ENCODE data around the gene TNIP1.

The TNIP1 gene

GRCh38 chr5:151082282-151082902, 1.6 kb upstream of the TNIP1 start:
- DNase-seq, result peak; percentile 61

GRCh38 chr5:151081431-151082281, 822 bp upstream of the TNIP1 start:
- peak; percentile 62 for DNase-seq

GRCh38 chr5:151079838-151080612, 809 bp downstream of the TNIP1 start:
- DNase-seq, result peak; percentile 69

GRCh38 chr5:151078490-151079262, 2.2 kb downstream of the TNIP1 start:
- peak; percentile 92 for DNase-seq

GRCh38 chr5:151077967-151078366, 2.9 kb downstream of the TNIP1 start:
- DNase-seq, result no peak

- no peak for DNase-seq
Observed at GRCh38 chr5:151077419-151077818, 3.4 kb downstream of the TNIP1 start.

- DNase-seq, result no peak
Observed at GRCh38 chr5:151076616-151077015, 4.2 kb downstream of the TNIP1 start.

- peak; percentile 73 for DNase-seq
Observed at GRCh38 chr5:151075698-151076331, 5.0 kb downstream of the TNIP1 start.

GRCh38 chr5:151074557-151074956, 6.3 kb downstream of the TNIP1 start:
- DNase-seq, result no peak

- no peak for DNase-seq
Observed at GRCh38 chr5:151073280-151073679, 7.6 kb downstream of the TNIP1 start.

GRCh38 chr5:151072630-151073025, 8.2 kb downstream of the TNIP1 start:
- no peak for DNase-seq

- DNase-seq, result no peak
Observed at GRCh38 chr5:151071848-151072629, 8.8 kb downstream of the TNIP1 start.

- no peak for DNase-seq
Observed at GRCh38 chr5:151071021-151071420, 9.8 kb downstream of the TNIP1 start.

- DNase-seq, result no peak
Observed at GRCh38 chr5:151070449-151070848, 10.4 kb downstream of the TNIP1 start.

GRCh38 chr5:151068433-151069197, 12.2 kb downstream of the TNIP1 start:
- DNase-seq, result peak; percentile 77

GRCh38 chr5:151067632-151068432, 13.0 kb downstream of the TNIP1 start:
- no peak for DNase-seq

- DNase-seq, result no peak
Observed at GRCh38 chr5:151066920-151067319, 13.9 kb downstream of the TNIP1 start.

GRCh38 chr5:151065609-151066008, 15.2 kb downstream of the TNIP1 start:
- DNase-seq, result no peak

GRCh38 chr5:151064916-151065499, 15.8 kb downstream of the TNIP1 start:
- no peak for DNase-seq
